ENCODE measurements around the gene RNF123. TPM values are rescaled to one million over a fixed set of nuclear protein-coding genes. Genes with fewer than 3 reads are reported as not detected.
"Not testable (repeated sequence)": the region's sequence is repeated elsewhere in the genome, so short reads cannot be mapped to it uniquely, and the experiment has no call there.

Gene RNF123
- polyA plus RNA-seq, 10 donors = 28.4 to 45.3 (median 41.6) TPM

DNA sequence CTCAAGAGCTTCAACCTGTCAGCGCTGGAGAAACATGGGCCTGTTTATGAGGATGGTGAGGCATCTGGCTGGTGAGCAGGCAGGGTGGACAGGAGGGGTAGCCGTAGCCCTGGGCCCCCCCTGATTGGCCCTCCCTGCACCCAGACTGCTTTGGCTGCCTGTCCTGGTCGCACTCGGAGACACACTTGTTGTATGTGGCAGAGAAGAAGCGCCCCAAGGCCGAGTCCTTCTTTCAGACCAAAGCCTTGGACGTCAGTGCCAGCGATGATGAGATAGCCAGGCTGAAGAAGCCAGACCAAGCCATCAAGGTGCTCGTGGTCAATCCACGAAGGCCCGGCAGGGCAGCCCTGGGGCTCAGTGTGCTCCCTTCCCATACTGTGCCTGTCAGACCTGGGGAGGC is 13.4 kb upstream of the RNF123 start:
- DNase-seq = no peak

GRCh38 chr3:49680493-49681231 is 8.7 kb upstream of the RNF123 start:
- no peak for DNase-seq

- DNase-seq = no peak
Observed at GRCh38 chr3:49681232-49681522, 8.2 kb upstream of the RNF123 start.

DNA sequence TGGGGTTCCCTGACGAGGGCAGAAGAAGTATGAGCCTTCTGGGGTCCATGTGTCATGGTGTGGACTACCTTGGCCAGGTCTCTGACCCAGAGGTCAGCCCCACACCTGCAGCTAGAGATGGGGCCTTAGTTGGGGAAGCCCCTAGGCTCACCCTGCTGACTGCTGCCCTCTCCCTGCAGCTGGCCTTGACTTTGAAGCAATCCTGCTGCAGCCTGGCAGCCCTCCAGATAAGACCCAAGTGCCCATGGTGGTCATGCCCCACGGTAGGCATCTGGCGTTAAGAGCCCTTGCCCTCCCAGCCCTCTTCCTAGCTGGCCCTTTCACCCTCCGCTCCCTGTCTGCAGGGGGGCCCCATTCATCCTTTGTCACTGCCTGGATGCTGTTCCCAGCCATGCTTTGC is 7.8 kb upstream of the RNF123 start:
- no peak for DNase-seq

DNA sequence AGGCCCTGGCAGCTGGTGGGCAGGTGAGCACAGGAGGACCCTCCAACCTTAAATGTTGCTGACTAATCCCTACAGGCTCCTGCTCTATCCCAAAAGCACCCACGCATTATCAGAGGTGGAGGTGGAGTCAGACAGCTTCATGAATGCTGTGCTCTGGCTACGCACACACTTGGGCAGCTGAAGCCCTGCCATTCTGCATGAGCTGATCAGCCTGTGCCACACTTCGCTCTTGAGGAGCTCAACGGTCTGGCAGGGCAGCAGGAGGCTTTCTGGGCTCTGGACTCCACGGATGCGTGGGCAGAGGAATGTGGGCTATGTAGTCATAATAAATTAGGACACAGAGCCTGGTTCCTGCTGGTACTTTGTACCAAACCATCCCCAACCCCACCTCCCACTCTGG is 6.2 kb upstream of the RNF123 start:
- DNase-seq = no peak

DNA sequence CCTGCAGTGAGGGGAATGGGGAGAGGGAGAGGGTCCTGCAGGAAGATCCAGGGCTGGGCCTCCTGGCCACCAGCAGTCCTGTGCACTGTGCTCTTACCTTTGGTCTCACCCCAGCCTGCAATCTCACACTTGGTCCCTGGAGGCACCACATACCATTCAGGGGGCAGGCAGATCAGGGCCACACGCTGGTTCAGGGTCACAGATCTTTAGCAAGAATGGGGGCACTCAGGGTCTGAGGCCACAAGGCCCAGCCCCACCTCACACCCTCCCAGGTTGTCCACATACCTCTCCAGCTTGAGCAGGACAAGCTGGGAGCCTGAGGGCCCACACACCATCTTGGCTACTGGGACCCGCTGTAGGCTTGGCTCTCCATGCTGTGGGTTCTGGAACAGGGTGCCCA is 4.9 kb upstream of the RNF123 start:
- not testable (repeated sequence) for DNase-seq

DNA sequence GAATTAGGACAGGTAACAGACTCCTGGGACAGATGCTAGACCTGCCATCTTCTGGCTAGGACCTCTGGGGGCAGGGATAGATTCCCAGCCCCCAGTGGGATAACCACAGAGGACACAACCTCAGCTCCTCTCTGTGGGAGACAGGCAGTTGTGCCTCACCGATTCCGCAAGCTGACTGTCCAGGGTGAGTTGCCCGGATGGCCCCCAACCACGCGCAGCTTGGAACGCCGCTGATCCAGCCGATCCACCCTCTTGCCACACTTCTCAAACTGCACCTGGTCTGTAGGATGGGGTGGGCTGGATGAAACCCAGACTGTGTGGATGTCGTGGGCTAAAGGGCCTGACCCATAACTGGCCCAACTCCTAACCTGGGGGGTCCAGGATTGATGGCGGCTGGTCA is 4.3 kb upstream of the RNF123 start:
- DNase-seq = not testable (repeated sequence)

DNA sequence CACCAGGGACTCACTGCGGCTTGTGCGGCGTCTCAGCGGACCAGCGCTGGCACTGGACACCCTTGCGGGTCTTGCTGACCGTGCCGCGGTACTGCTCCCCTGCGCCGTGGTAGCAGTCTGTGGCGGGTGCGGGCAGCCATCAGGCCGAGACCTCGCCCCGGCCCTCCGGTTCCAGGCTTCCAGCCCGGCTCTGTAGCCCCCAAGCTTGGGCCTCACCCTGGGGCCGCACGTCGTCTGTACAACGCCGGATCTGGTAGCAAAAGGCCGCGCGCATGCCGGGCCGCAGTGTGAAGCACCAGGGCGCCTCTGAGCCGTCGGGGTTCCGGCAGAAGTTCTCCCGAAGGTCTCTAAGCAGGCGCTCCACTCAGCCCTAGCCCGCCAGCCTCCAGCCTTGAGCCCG is 3.5 kb upstream of the RNF123 start:
- not testable (repeated sequence) for DNase-seq

- peak in 1 of 3 donors; percentile 37 for DNase-seq
Observed at GRCh38 chr3:49686346-49686745, 3.0 kb upstream of the RNF123 start.

- DNase-seq = peak in 1 of 3 donors; percentile 46
Observed at GRCh38 chr3:49686769-49687423, 2.5 kb upstream of the RNF123 start.

- DNase-seq = not testable (repeated sequence)
Observed at GRCh38 chr3:49687424-49687795, 1.9 kb upstream of the RNF123 start.

DNA sequence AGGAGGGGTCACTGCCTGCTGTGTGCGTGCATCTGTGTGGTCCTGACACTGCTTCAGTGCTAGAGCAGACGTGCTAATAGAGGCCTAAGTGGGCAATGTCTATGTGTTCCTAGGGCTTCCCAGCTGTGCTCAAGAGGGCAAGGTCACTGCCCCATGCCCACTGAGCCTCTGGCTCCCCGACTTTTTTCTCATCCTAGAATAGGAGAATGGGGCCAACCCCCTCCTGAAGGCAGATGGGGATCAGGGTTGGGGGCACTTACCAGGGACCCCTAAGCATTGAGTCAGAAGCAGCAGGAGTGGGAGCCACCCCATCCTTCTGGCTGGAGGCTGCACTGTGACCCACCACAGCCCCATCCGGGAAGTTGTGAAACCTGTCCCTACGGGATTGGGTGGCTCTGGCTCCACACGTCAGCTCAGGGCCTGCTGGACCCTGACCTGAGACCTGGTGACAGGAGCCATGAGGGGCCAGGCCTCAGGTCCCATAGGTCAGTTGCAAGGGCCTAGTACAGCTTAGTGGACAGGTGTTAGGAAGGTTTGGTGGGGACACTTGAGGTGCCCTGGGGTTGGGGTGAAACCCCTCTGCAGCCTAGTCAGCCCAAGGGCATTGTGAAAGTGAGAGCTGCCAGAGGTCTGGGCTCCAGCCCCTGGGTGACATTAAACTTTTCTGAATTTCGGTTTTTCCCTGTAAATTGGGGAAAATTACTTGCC is 865 bp upstream of the RNF123 start:
- DNase-seq = not testable (repeated sequence)

GRCh38 chr3:49689908-49690624 is 709 bp downstream of the RNF123 start:
- DNase-seq = not testable (repeated sequence)

GRCh38 chr3:49690856-49691255 is 1.5 kb downstream of the RNF123 start:
- not testable (repeated sequence) for DNase-seq

DNA sequence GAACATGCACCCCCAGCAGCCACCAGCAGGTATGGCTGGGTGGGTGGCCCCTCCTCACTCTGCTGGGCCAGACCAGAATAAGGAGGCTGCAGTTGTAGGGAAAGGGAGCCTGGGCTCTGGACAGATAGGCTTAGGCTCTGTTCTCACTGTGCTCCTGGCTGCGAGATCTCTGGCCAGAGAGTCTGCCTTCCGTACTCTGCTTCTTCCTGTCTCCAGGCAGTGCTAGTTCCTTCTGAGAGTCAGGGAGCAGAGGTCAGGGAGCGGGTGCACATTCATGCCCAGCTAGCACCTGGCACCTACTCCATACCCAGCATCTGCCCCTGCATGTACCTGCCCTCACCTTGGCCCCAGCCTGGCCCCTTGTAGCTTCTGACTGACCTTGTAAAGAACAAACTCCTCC is 2.1 kb downstream of the RNF123 start:
- not testable (repeated sequence) for DNase-seq

- DNase-seq = not testable (repeated sequence)
Observed at GRCh38 chr3:49694409-49695070, 5.2 kb downstream of the RNF123 start.

DNA sequence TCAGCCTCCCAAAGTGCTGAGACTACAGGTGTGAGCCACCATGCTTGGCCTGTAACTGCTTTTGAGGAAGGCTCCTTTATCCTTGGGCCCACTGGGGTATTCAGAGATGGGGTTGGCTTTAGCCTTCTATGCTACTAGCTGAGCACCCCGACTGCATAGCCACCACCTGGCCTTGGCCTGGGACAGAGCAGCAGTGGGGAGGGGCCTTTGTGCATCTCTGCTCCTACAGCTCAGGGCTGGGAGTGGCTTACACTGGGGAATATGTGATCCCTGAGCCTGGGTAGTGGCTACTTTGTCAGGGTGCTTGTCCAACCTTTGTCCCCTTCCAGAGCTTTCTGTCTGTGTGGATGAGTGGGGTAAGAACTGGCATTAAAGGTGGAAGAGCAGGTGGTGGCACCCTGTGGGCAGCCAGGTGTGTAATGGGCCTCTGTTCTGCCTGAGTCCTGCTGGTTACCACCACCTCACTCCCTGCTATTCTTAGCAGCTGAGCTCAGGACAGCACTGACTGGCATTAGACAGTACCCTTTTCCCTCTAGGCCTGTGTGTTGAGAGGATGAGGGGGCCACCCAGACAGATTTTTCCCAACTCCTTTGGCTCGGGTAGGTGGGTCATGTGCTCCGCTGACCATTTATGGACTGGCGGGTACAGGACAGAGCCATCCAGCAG is 6.1 kb downstream of the RNF123 start:
- not testable (repeated sequence) for DNase-seq

DNA sequence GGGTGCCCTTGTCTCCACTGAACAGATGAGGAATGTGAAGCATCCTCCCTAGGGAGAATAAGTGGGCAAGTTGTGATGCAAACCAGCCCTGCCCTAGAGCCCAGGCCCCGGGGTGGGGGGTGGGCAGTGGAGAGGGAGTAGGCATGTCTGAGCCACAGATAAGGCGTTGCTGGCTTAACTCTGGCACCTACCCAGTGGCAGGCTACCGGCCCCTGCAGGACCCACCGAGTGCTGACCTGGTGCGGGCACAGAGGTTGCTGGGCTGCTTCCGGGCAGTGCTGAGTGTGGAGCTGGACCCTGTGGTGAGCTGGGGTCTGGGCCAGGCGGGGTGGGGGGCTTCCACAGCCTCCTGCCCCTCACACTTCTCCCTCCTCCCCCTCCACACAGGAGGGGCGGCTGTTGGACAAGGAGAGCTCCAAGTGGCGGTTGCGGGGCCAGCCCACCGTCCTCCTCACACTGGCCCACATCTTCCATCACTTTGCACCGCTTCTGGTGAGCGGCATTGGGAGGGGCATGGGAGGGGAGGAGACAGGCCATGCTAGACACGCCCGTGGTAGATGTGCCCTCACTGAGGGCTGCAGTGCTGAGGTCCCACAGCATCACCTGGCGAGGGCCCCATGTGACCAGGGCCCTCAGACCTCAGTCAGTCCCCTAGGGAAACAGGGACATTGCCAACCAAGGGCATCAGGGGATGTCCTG is 10.1 kb downstream of the RNF123 start:
- no peak for DNase-seq

GRCh38 chr3:49700014-49700413 is 10.7 kb downstream of the RNF123 start:
- no peak for DNase-seq

DNA sequence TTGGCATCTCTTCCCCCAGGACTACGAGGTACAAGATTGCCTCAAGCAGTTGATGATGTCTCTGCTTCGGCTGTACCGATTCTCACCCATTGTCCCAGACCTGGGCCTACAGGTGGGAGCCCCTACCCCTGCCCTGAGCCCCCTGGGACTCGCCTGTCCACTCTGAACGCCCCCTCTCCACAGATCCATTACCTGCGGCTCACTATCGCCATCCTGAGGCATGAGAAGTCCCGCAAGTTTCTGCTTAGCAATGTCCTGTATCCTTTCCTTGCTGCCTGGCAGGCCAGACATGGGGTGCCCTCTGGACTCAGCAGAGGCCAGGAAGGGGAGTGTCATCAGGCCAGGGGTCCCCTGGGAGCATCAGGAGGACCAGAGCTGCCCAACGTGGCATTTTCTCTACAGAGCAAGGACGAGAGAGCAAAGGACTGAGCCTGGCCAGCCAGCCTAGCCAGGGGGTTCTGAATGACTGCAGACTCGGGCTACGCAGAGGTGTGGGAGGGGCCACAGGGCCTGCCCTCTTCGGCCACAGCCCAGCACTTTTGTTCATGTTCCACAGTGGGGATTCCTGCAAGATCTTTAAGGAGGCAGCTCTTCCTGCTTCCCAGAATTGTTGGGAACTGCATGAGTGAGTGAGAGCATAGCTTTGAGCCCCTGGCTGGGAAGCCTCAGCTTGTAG is 11.2 kb downstream of the RNF123 start:
- DNase-seq = no peak
